Ishikawa (cell line): ENCODE measurements around the gene TSPAN13.

Source experiments
- CEBPB ChIP-seq: IDR thresholded peaks from 2 replicates; pipeline ENCODE4 v1.6.1; 2012
- EGR1 ChIP-seq: IDR thresholded peaks from 2 replicates; pipeline ENCODE4 v1.6.1; 2012
- EP300 ChIP-seq: IDR thresholded peaks from 2 replicates; pipeline ENCODE4 v1.6.1; 2012; ENCODE audit warnings: borderline replicate concordance
- MAX ChIP-seq: IDR thresholded peaks from 2 replicates; pipeline ENCODE4 v1.6.1; 2012
- RAD21 ChIP-seq: IDR thresholded peaks from 2 replicates; pipeline ENCODE4 v1.6.1; 2012; ENCODE audit warnings: low read depth
- TAF1 ChIP-seq: IDR thresholded peaks from 2 replicates; pipeline ENCODE4 v1.6.1; 2012; ENCODE audit warnings: low read depth, mild to moderate bottlenecking
- TCF12 ChIP-seq: IDR thresholded peaks from 2 replicates; pipeline ENCODE4 v1.6.1; 2012; ENCODE audit warnings: low read depth
- TF ChIP-seq, protein P1 (sequence below): IDR thresholded peaks from 2 replicates; pipeline ENCODE4 v1.6.1; 2012; ENCODE audit warnings: low read depth, mild to moderate bottlenecking

DNA sequence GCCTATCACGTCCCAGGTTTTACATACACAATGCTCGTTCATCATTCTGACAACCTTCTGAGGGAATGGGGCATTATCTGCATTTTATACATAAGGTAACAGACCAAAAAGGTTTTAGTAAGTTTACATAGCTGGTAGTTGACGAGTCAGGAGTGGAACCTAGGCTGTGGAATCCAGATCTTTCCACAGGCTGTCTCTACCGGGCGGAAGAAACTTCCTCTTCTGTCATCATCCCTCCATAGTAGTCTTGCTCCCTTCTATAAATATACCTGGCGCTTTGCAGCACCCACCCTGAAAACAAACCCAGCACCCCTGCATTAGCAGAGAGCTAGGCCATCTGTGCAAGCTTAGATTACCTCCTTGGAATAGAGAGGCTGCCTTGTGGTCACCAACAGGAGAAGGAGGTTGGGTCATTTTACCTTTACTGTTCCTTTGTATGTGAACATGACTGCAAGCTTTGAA, 1.3 kb downstream of the TSPAN13 start:
- no peak for TF ChIP-seq RAD21
- no peak for TF ChIP-seq CEBPB
- TF ChIP-seq TAF1, result no peak
- TF ChIP-seq TCF12, result no peak
- TF ChIP-seq, protein P1, sequence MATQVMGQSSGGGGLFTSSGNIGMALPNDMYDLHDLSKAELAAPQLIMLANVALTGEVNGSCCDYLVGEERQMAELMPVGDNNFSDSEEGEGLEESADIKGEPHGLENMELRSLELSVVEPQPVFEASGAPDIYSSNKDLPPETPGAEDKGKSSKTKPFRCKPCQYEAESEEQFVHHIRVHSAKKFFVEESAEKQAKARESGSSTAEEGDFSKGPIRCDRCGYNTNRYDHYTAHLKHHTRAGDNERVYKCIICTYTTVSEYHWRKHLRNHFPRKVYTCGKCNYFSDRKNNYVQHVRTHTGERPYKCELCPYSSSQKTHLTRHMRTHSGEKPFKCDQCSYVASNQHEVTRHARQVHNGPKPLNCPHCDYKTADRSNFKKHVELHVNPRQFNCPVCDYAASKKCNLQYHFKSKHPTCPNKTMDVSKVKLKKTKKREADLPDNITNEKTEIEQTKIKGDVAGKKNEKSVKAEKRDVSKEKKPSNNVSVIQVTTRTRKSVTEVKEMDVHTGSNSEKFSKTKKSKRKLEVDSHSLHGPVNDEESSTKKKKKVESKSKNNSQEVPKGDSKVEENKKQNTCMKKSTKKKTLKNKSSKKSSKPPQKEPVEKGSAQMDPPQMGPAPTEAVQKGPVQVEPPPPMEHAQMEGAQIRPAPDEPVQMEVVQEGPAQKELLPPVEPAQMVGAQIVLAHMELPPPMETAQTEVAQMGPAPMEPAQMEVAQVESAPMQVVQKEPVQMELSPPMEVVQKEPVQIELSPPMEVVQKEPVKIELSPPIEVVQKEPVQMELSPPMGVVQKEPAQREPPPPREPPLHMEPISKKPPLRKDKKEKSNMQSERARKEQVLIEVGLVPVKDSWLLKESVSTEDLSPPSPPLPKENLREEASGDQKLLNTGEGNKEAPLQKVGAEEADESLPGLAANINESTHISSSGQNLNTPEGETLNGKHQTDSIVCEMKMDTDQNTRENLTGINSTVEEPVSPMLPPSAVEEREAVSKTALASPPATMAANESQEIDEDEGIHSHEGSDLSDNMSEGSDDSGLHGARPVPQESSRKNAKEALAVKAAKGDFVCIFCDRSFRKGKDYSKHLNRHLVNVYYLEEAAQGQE, result no peak
- no peak for TF ChIP-seq MAX
- no peak for TF ChIP-seq EP300
- TF ChIP-seq EGR1, result no peak
